HG03175 (cell line): ENCODE measurements around the gene EIF4A3.

ENCODE experiments used
- ATAC-seq: cut with Tn5 transposase; IDR thresholded peaks from one replicate; pipeline ENCODE4 v1.9.1; 2021; ENCODE audit warnings: mild to moderate bottlenecking, moderate library complexity; ENCODE audit not compliant: unreplicated experiment

The EIF4A3 gene

DNA sequence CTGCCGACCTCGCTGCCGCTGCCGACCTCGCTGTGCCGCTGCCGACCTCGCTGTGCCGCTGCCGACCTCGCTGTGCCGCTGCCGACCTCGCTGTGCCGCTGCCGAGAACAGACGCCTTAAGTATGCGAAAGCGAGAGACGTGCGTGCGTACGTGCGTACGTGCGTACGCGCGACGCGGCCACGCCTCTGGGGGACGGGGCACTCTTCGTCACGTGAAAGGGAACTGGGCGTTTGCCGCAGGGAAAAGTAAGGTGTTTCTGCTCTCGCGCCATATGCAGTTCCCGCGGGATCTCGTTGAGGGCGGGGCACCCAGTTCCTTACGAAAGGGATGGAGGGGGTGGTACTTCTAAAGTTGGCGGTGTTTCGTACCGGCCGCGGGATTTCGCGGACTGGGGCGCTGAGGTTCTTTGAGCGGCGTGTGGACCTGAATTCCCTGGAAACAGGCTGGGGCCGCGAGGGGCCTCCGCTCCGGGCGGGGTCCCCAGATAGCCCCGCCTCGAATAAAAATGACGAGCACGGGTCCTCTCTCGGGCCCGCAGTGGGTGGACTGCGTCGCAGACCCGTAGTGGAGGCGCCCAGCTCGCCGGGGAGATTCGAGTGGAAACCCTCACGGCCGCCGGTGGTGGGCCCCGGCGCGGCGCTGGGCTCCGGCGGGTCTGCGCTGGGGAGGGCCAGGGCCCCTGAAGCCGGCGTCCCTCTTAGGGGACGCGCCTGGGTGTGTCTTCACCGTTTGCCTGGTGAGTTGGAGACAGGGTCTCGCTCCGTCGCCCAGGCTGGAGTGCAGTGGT lies at the start of gene EIF4A3:
Gene EIF4A3, minus strand, starts transcription at position 94 of the 788 bp plus-strand sequence. CDS start 167 bp downstream, outside the sequence.
- ATAC-seq, result peak; percentile 90

DNA sequence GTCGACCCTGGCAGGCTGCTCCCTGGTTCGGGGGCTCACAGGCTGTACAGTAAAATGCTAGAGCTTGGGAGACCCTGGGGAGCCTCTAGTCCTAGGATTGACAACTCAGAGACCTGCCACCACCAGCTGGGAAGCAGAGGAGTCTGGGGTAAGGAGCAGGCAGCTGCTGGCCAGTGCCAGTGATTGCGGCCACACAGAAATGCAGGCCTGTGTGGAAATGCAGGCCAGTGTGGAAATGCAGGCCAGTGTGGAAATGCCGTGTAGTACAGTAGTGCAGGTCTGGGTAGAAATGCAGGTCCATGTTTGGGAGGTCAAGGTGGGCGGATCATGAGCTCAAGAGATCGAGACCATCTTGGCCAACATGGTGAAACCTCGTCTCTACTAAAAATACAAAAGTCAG lies 49.7 kb upstream of the EIF4A3 start:
- no peak for ATAC-seq

DNA sequence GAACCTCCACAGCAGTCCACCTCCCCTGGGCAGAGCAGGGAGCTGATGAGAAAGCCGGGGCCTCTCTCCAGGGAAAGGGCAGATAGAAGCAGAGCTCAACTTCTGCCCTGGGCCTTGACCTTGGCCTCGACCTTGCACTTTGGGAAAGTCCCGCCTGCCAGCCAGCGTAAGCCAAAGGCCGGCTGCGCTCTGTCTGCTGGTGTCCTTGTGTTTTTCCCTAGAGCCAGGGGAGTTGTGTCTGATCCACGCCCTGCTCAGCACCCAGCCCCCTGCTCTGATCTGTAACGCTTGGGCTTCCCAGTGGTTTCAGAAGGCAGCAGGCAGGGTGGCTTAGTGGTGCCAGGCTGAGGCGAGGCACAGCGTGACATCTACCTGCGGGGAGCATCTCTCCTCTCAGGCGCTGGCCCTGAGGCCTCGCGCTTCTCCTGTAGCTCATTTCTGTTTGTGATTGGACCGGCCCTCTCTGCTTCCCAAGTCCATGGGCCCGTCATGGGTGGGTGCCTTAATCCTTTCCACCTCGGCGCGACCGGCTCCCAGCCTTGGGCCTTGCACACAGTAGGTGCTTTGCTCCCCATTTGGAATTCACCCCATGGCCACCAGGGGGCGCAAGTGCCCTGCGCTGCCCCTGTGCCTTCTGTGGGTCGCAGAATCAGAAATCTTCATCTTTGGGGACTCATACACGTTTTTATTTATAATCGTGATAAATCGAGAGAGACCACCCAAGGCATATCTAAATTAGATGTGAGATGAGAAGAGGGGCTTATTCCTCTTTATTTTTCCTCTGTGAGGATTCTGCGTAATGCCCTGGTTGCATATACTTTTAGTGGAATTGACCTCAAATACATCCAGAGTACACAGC lies 49.0 kb upstream of the EIF4A3 start:
- ATAC-seq, result no peak

DNA sequence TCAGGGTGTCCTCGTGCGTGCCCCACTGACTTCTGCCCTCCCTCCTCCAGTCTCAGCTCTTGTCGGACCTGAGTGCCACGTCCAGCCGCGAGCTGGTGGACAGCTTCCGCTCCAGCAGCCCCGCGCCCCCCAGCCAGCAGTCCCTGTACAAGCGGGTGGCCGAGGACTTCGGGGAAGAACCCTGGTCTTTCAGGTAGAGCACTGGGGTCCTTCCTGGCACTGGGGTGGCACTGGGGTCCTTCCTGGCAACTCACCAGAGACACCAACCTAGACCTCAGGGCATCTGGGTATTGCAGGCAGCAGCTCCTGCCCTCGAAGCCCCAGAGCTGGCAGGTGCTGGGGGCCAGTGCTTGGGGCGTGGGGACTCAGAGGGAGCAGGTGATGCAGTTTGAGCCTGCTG lies 48.2 kb upstream of the EIF4A3 start:
- ATAC-seq, result no peak

DNA sequence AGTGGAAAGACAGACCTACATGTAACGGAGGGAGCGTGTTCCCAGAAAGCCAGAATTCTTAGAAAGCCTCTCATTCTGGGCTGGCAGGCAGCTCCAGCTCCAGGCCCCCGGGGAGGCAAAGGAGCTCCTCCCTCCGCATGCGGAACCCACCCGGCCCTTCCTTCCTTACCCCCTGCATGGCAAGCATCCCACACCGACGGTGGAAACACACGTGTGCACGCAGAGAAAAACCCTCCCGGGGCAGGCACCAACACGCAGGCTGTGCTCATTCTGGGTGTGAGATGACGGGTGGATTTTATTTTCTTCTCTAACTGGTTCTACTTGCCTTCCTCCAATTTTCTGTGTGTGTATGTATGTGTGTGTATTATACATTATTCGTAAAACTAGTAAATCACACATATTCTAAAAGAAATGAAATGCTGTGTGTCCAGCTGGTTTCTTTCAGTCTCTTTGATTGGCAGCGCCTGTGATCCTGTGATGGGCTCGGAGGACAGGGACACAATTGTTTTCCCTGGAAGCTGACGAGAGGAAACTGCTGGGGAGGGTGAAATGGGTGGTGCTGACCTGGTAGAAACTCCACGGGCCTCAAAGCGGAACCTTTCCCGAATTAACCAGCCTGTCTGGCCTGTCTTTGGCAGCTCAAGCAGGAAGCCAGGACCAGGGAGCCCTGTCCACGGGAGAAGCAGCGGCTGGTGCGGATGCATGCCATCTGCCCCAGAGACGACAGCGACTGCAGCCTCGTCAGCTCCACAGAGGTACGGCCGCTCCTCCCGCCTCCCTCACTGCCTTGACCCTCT lies 45.1 kb upstream of the EIF4A3 start:
- no peak for ATAC-seq

DNA sequence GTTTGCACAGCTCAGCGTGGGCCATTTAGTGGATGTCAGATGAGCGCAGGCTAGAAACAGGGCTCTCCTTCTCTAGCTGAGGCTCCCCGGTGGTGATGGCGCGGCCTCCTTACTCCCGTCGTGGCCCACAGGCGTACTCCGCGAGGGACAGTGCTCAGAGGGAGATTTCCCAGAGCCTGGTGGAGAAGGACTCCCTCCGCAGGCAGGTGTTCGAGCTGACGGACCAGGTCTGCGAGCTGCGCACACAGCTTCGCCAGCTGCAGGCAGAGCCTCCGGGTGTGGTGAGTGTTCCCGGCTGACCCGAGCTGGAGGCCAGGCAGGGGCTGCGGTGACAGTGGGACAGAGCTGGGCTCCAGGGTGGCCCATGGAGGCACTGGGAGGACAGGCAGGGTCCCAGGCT lies 44.3 kb upstream of the EIF4A3 start:
- no peak for ATAC-seq

DNA sequence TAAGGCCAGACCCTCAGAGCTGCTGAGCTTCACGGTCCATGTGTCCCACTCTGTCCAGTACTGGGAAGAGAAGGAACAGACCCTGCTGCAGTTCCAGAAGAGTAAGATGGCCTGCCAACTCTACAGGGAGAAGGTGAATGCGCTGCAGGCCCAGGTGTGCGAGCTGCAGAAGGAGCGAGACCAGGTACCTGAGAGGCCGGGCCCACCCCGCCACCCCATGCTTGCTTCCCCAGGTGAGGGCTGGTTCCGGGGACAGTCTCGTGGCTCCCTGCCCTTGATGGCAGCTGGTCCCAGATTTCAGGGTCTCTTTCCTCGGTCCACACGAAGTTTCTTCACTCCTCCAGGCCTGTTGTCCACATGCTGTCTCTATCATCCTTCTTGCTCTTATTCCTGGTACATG lies 43.8 kb upstream of the EIF4A3 start:
- ATAC-seq, result no peak

DNA sequence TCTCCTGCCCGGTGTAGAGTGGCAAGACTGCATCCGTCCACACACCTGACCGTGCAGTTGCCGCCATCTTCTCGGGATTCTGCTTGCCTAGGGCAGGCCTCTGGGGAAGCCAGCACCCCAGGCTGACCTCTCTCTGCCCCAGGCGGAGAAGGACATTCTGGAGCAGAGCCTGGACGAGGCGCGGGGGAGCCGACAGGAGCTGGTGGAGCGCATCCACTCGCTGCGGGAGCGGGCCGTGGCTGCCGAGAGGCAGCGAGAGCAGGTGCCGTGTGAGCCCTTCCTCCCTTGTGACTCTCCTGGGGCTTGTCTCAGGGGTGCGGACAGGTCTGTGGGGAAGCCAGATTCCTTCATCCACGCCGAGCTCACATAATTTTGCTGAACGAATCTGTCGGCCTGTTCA lies 42.7 kb upstream of the EIF4A3 start:
- no peak for ATAC-seq

DNA sequence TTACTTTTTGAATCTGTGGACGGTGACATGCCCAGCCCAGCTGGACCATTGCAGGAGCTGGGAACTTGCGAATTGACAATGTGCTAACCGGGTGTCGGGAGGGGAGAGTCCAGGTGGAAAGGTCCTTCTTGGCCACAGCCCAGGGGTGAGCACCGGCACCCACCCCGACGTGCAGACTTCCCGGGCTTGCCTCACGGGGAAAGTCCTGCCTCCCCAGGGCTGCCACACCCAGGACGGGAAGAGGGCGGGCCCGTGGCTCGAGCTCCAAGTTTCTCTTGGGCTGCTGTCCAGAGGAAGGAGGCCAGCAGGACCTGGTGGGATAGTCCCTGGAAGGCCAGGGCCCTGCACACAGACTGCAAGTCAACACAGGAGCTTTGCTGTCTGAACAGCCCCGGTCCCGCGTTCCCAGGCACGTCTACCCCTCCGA lies 40.6 kb upstream of the EIF4A3 start:
- no peak for ATAC-seq

DNA sequence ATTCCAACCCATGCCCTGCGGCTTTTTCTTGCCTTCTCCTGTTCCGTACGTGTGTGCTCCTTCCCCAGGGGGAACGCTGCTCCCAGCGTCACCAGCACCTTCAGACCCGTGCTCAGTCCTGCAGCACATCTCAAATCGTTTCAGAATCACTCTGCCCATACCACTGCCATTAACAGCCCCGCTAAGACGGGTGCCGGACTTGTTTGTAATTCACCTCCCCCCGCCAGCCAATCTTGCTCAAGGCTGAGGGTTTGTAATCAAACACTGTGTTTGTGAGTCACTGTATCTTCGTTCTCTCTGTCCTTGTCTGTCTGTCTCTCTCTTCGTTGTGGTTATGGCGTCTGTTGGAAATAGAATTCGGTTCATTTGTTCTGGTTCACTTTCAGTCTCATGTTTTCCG lies 40.2 kb upstream of the EIF4A3 start:
- no peak for ATAC-seq

DNA sequence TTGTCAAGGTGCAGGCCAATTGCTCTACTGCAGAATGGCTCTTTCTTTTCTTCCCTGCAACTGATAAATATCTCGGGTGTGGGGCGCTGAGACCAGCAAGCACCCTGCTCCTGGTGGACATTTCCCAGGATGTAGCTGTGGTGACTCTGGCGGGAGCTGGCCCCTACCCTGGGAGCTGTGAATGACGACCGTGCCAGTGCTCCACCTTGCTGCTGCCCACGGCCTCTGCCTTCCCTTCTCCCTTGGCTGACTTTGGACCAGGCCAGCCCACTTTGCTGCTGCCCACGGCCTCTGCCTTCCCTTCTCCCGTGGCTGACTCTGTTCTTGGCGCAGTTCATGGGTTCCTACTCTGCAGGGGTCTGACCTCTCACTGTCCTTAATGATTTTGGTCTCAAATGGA lies 39.0 kb upstream of the EIF4A3 start:
- no peak for ATAC-seq

DNA sequence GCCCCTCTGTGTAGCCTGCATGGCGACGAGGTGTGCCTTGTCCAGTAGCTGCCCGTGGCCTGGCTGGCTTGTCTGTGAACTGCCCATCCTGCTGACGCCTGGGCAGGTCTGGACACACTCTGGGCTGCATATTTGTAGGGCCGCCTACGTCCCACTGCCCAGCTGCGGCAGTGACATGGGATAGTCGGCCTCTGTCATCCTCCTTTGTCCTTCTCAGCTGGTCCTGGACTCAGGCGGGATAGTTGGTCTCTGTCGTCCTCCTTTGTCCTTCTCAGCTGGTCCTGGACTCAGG lies 37.4 kb upstream of the EIF4A3 start:
- no peak for ATAC-seq

DNA sequence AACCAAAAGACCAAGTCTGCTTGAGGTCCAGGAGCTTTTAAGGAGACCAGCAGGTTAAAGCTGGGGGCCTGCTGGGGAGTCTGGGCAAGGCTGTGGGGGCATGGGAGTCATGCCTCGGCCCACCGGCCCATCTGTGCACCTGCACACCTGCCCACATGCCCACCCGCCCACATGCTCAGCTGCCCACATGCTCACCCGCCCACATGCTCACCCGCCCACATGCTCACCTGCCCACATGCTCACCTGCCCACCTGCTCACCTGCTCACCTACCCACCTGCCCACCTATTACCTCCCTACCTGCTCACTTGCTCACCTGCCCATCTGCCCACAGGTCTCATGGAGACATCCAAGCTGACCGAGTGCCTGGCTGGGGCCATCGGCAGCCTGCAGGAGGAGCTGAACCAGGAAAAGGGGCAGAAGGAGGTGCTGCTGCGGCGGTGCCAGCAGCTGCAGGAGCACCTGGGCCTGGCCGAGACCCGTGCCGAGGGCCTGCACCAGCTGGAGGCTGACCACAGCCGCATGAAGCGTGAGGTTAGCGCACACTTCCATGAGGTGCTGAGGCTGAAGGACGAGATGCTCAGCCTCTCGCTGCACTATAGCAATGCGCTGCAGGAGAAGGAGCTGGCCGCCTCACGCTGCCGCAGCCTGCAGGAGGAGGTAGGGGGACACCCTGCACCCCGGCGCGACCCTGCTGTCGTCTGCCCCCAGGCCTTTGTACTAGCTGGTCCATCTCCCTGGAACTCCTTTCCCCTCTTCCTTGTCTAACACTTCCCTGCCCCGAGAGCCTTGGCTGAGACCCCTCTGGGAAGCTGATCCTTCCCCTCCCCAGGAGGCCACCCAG lies 36.9 kb upstream of the EIF4A3 start:
- no peak for ATAC-seq

DNA sequence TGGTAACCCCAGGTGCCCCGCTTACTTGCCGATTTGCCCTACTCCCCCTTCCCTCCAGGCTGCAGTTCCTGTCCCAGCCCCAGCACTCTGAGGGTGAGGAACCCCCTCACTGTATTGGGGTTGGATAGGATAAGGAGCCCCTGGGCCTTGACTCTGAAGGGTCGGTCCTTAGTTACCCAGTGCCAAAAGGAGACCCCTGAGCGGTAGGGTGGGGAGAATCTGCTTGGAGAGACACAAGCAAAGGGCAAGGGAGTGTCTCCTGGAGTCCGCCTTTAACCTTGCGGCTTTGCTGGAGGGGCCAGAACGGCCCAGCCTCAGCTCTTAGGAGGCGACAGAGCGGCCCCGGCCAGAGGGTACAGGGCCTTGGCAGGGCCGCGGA lies 35.9 kb upstream of the EIF4A3 start:
- no peak for ATAC-seq

DNA sequence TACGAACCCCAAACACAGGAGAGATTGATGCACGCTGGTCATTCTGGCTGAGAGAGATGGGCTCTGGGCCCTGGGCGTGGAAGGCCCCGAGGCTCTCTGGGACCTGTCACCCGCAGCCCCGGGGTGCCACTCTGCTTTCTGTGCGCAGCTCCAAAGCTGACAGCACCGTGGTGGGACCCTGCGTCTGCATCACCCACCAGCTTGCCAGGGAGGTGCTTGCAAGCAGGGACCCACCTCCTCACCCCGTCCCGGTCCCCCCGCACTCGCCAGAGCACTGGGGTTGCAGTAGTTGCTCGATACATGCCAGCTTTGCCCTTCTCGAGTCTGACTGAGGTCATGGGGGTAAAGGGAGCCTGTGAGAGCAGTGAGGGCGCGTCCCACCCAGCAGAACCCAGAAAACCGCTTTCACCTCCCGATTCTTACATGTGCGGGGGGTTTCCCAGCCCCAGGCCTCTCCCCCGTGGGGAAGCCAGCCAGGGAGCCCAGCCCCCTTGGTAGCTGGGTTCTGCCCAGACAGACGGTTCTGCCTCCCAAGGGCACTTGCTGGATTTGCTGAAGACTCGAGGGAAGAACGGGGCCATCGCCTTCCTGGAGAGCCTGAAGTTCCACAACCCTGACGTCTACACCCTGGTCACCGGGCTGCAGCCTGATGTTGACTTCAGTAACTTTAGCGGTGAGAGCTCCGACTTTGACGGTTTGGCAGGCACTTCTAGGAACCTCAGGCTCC lies 35.4 kb upstream of the EIF4A3 start:
- no peak for ATAC-seq

DNA sequence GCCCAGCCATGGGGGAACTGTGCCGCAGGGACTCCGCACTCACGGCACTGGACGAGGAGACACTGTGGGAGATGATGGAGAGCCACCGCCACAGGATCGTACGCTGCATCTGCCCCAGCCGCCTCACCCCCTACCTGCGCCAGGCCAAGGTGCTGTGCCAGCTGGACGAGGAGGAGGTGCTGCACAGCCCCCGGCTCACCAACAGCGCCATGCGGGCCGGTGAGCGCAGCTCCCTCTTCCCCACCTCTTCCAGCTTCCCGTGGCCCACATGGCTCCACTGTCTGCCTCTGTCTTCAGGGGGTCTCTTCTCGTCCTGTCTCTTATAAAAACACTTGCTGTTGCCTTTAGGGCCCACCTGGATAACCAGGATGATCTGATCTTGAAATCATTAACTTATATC lies 34.5 kb upstream of the EIF4A3 start:
- ATAC-seq, result no peak

DNA sequence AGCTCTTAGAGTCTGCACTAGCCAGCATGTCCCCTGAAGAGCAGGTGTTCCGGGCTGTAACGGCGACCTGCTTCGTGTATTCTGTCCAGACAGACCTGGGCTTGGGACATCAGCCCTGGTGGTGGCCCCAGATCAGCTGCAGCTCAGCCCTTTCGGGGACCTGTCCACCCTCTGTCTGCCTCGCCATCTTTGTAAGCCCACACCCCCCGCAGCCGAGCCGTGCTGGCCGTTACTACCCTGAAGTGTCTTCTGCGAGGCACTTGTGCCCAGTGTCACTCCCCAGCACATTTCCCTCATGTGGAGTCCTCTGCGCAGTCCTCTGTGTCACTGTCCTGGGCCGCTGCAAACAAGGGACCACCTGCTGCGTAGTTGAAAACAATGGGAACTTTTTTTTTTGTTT lies 33.3 kb upstream of the EIF4A3 start:
- ATAC-seq, result no peak

DNA sequence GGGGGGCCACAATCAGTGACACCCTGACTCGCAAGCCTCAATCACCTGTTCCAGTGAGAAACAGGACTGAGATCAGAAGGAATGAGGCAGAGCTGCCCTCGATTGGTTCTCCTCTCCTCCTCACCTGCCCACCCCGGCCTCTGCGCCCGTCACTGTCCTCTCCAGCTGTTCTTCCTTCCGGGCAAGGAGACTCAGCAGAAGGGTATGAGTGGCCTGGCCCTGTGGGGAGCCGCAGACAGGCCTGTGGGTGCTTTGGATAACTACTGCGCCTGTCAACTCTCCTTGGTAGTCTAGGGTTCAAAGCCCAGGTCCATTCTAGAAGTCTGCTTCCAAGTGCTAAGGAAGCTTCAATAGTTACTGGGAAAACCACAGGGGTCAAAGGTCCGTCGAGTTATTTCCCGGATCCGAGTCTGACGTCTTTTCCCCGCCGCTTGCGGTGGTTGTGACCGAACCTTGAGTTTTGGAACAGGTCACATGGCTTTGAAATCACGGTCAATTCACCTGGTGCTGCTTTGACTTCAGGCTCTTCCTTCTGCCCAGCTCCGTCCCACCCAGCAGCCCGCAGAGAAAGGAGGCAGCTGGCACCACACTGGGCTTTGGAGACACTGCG lies 31.2 kb upstream of the EIF4A3 start:
- no peak for ATAC-seq

DNA sequence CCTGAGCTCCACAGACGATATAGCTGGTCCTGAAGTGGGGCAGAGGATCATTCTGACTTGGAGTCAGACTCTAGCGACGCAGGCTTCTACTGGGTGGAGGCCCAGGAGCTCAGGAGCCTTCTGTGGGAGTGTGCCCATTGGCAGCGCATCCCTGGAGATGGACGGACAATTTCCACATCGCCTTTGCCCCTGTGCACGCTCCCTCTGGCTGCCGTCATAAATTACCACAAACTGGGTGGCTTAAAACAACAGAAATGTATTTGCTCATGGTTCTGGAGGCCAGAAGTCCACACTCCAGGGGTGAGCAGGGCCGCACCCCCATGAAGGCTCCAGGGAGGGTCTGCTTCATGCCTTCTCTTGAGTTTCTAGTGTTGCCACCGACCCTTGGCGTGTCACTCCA lies 29.8 kb upstream of the EIF4A3 start:
- ATAC-seq, result no peak

DNA sequence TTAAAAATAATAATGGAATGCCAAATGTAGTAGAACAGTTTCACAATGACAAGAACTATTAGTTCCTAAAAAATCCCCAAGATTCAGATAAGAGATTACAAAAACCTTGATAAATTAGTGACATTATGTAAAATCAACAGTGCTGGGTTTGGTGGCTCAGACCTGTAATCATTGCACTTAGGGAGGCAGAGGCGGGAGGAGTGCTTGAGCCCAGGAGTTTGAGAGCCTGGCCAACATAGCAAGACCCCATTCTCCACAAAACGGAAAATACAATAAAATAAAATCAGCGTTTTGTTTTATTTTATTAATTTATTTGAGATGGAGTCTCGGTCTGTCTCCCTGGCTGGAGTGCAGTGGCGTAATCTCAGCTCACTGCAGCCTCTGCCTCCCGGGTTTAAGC lies 27.0 kb upstream of the EIF4A3 start:
- ATAC-seq, result no peak
